Sigmoid colon (tissue), 7 donors: ENCODE data around the gene CRB2. TPM values are rescaled to one million over a fixed set of nuclear protein-coding genes. Genes with fewer than 3 reads are reported as not detected.

Source experiments
- DNase-seq: peaks from one replicate; pipeline ENCODE4 v3.0.0-alpha.2; 2019
- H3K27ac ChIP-seq, 4 donors: fragments of 200-600 bp; sonication (generic); one replicate each; pipeline ENCODE4 v1.5.1; 2016 to 2019; ENCODE audit warnings: mild to moderate bottlenecking in 1 of 4
- H3K27me3 ChIP-seq, 3 donors: fragments of 200-600 bp; sonication (generic); one replicate each; pipeline ENCODE4 v1.5.1; 2019; ENCODE audit warnings: mild to moderate bottlenecking in 1 of 3
- H3K36me3 ChIP-seq, 4 donors: fragments of 200-600 bp; sonication (generic); one replicate each; pipeline ENCODE4 v1.5.1; 2016 to 2019
- H3K4me1 ChIP-seq, 4 donors: fragments of 200-600 bp; sonication (generic); one replicate each; pipeline ENCODE4 v1.5.1; 2017 to 2019
- H3K4me3 ChIP-seq, 4 donors: fragments of 200-600 bp; sonication (generic); one replicate each; pipeline ENCODE4 v1.5.1; 2017 to 2019; ENCODE audit warnings: mild to moderate bottlenecking in 2 of 4, moderate library complexity in 1 of 4
- H3K9me3 ChIP-seq, 4 donors: fragments of 200-600 bp in 3 of 4; sonication (generic) in 3 of 4; one replicate each; pipeline versions ENCODE4 v1.5.1 to v1.6.1; 2013 to 2019
- CTCF ChIP-seq, 4 experiments: fragments of 450-650 bp in 3 of 4; fragments of 200-600 bp in 1 of 4; IDR thresholded peaks; one replicate each; pipeline ENCODE4 v1.5.1; 2016 to 2019; ENCODE audit warnings: antibody characterized with exemption in 4 of 4, mild to moderate bottlenecking in 3 of 4, moderate library complexity in 2 of 4
- EP300 ChIP-seq, 4 donors: sonication (generic); formaldehyde crosslinking; IDR thresholded peaks; one replicate each; pipeline ENCODE4 v1.6.1; 2017; ENCODE audit warnings: antibody characterized with exemption in 4 of 4
- POLR2A ChIP-seq, 2 donors: fragments of 450-650 bp; IDR thresholded peaks; one replicate each; pipeline ENCODE4 v1.6.1; 2016; ENCODE audit warnings: antibody characterized with exemption in 2 of 2, mild to moderate bottlenecking in 2 of 2, moderate library complexity in 2 of 2
- POLR2AphosphoS5 ChIP-seq, 4 donors: sonication (generic); formaldehyde crosslinking; IDR thresholded peaks; one replicate each; pipeline ENCODE4 v1.6.1; 2017; ENCODE audit warnings: antibody characterized with exemption in 4 of 4
- WGBS, 2 donors: extraction: QIAGEN DNeasy Blood & Tissue Kit; methylation state at CpG; one replicate each; pipeline ENCODE4 v1.1.7; 2013; 5-methylcytosine and 5-hydroxymethylcytosine counted together
- intact Hi-C: fragments of 100-400 bp; cut with DNase I; formaldehyde crosslinking; loops from one replicate; pipeline ENCODE4 v1.15.1; 2023
- polyA plus RNA-seq, 3 donors: library from polyadenylated mRNA; stranded (reverse); fragments of 200-250 nt; gene quantifications; one replicate each; pipeline ENCODE4 v1.2.3, GENCODE V29; 2013
- total RNA-seq, 4 donors: library from RNA; depleted of rRNA; stranded (reverse); fragments of >200 nt; gene quantifications; one replicate each; pipeline ENCODE4 v1.1.0, GENCODE V29; 2016
- donor health status: healthy with polysubstance abuse.
- donor health status: Bipolar disorder and iron deficiency.
- donor health status: healthy.

CRB2 gene
- total and polyA plus RNA-seq, 7 donors: 0.14 to 0.79 (median 0.40) TPM; not detected in 3

- WGBS, 2 donors: 21 to 29% methylated on average over 16 of the region's 16 CpGs
- peaks cover 0 to 7% (median 3%) of the 10 kb centered on the region in 3 donors for H3K27me3 ChIP-seq
- no peaks in the 10 kb centered on the region for H3K36me3 ChIP-seq
- TF ChIP-seq POLR2AphosphoS5 (IDR thresholded peaks at IDR 0.05) (no peak), POLR2A (IDR thresholded peaks at IDR 0.05) (no peak), EP300 (IDR thresholded peaks at IDR 0.05) (no peak), CTCF (IDR thresholded peaks at IDR 0.05) (peak; percentile 84 to 98 (median 89))
- no peak overlapping the region for H3K27ac ChIP-seq
- DNase-seq: no peak
- H3K9me3 ChIP-seq: no peaks in the 10 kb centered on the region
- peaks cover 0 to 32% (median 26%) of the 10 kb centered on the region in 4 donors for H3K4me1 ChIP-seq
- intact Hi-C loops: loop anchor here (1.0 to 10.0 kb wide), 4 partner anchors 83 to 883 kb away; partner anchors contain the start of gene STRBP
- no peak overlapping the region for H3K4me3 ChIP-seq
These were observed 6.1 kb upstream of the CRB2 start for GRCh38 chr9:123349691-123350480.

- no peak for TF ChIP-seq CTCF (IDR thresholded peaks at IDR 0.05)
- TF ChIP-seq POLR2A (IDR thresholded peaks at IDR 0.05): no peak
- no peak for TF ChIP-seq POLR2AphosphoS5 (IDR thresholded peaks at IDR 0.05)
- no peak for TF ChIP-seq EP300 (IDR thresholded peaks at IDR 0.05)
- peaks cover 0 to 16% (median 3%) of the 10 kb centered on the region in 3 donors for H3K27me3 ChIP-seq
- no peak for DNase-seq
- 78 to 84% methylated on average over 8 of the region's 8 CpGs for WGBS, 2 donors
- H3K36me3 ChIP-seq: no peaks in the 10 kb centered on the region
- no peak overlapping the region for H3K4me3 ChIP-seq
- H3K4me1 ChIP-seq: peaks cover 0 to 28% (median 18%) of the 10 kb centered on the region in 4 donors
- intact Hi-C loops: loop anchor here (1.0 to 10.0 kb wide), 2 partner anchors 269 to 336 kb away; no protein-coding TSS in a partner anchor
- no peak overlapping the region for H3K27ac ChIP-seq
- H3K9me3 ChIP-seq: no peaks in the 10 kb centered on the region
These were observed 5.2 kb upstream of the CRB2 start for GRCh38 chr9:123350590-123351310.

- H3K9me3 ChIP-seq: no peaks in the 10 kb centered on the region
- H3K27ac ChIP-seq: no peak overlapping the region
- WGBS, 2 donors: 54 to 71% methylated on average over 4 of the region's 4 CpGs
- TF ChIP-seq EP300 (IDR thresholded peaks at IDR 0.05): no peak
- no peak for TF ChIP-seq POLR2AphosphoS5 (IDR thresholded peaks at IDR 0.05)
- no peak for TF ChIP-seq POLR2A (IDR thresholded peaks at IDR 0.05)
- no peak for TF ChIP-seq CTCF (IDR thresholded peaks at IDR 0.05)
- H3K36me3 ChIP-seq: no peaks in the 10 kb centered on the region
- H3K4me3 ChIP-seq: no peak overlapping the region
- intact Hi-C loops: loop anchor here (10.0 kb wide), 1 partner anchor 338 kb away; no protein-coding TSS in a partner anchor
- H3K27me3 ChIP-seq: peaks cover 0 to 28% (median 3%) of the 10 kb centered on the region in 3 donors
- peaks cover 0 to 28% (median 13%) of the 10 kb centered on the region in 4 donors for H3K4me1 ChIP-seq
- no peak for DNase-seq
These were observed 3.0 kb upstream of the CRB2 start for GRCh38 chr9:123353041-123353440.

- H3K9me3 ChIP-seq: no peaks in the 10 kb centered on the region
- intact Hi-C loops: loop anchor here (1.0 to 10.0 kb wide), 2 partner anchors 31 to 339 kb away; no protein-coding TSS in a partner anchor
- 20 to 24% methylated on average over 20 of the region's 20 CpGs for WGBS, 2 donors
These were observed 1.9 kb upstream of the CRB2 start for GRCh38 chr9:123353984-123354591.

More at GRCh38 chr9:123353984-123354591, 1.9 kb upstream of the CRB2 start:
- H3K27ac ChIP-seq: no peak overlapping the region
- peaks cover 0 to 28% (median 13%) of the 10 kb centered on the region in 4 donors for H3K4me1 ChIP-seq
- H3K27me3 ChIP-seq: peaks cover 0 to 28% (median 3%) of the 10 kb centered on the region in 3 donors
- DNase-seq: peak; percentile 81
- TF ChIP-seq CTCF (IDR thresholded peaks at IDR 0.05) (peak; percentile 86 to 94 (median 90)), POLR2AphosphoS5 (IDR thresholded peaks at IDR 0.05) (no peak), EP300 (IDR thresholded peaks at IDR 0.05) (no peak), POLR2A (IDR thresholded peaks at IDR 0.05) (no peak)
- no peak overlapping the region for H3K4me3 ChIP-seq
- H3K36me3 ChIP-seq: no peaks in the 10 kb centered on the region
